ENCODE results near the gene CAPN13.

The CAPN13 gene

GRCh38 chr2:30721668-30722647, 85.3 kb downstream of the CAPN13 start:
- no peak for DNase-seq

- no peak for DNase-seq
Measured at GRCh38 chr2:30721241-30721640, 86.0 kb downstream of the CAPN13 start.

- no peak for DNase-seq
Measured at GRCh38 chr2:30717081-30717650, 90.1 kb downstream of the CAPN13 start.

GRCh38 chr2:30716123-30716900, 90.9 kb downstream of the CAPN13 start:
- DNase-seq, result no peak

GRCh38 chr2:30714811-30715709, 92.2 kb downstream of the CAPN13 start:
- peak; percentile 59 for DNase-seq

GRCh38 chr2:30713698-30714097, 93.5 kb downstream of the CAPN13 start:
- DNase-seq, result no peak

- peak; percentile 94 for DNase-seq
Measured at GRCh38 chr2:30711646-30712085, 95.6 kb downstream of the CAPN13 start.

GRCh38 chr2:30710461-30710860, 96.8 kb downstream of the CAPN13 start:
- DNase-seq, result no peak

- no peak for DNase-seq
Measured at GRCh38 chr2:30710016-30710415, 97.2 kb downstream of the CAPN13 start.

GRCh38 chr2:30709516-30709915, 97.7 kb downstream of the CAPN13 start:
- DNase-seq, result no peak

GRCh38 chr2:30708491-30709290, 98.6 kb downstream of the CAPN13 start:
- DNase-seq, result no peak

- DNase-seq, result no peak
Measured at GRCh38 chr2:30707304-30707903, 99.8 kb downstream of the CAPN13 start.

- DNase-seq, result peak; percentile 76
Measured at GRCh38 chr2:30706534-30707303, 100.5 kb downstream of the CAPN13 start.

GRCh38 chr2:30705711-30706533, 101.3 kb downstream of the CAPN13 start:
- no peak for DNase-seq

GRCh38 chr2:30705056-30705455, 102.2 kb downstream of the CAPN13 start:
- DNase-seq, result no peak

- no peak for DNase-seq
Measured at GRCh38 chr2:30704309-30705020, 102.8 kb downstream of the CAPN13 start.

GRCh38 chr2:30702694-30703093, 104.6 kb downstream of the CAPN13 start:
- no peak for DNase-seq

GRCh38 chr2:30701782-30702181, 105.5 kb downstream of the CAPN13 start:
- no peak for DNase-seq
